B cell (primary cell): Measurements from ENCODE around the gene SLC16A12. TPM values are rescaled to one million over a fixed set of nuclear protein-coding genes. Genes with fewer than 3 reads are reported as not detected.

ENCODE experiments used
- ATAC-seq: fragments of 200-7000 bp; cut with Tn5 transposase; one replicate; pipeline ENCODE4 v1.10.0; 2021; ENCODE audit warnings: low read depth, mild to moderate bottlenecking, moderate number of reproducible peaks, moderate library complexity
- CTCF ChIA-PET: fragments of 350-600 bp; sonication (Branson Sonifier 250); formaldehyde crosslinking; loops from one replicate; lab custom pipeline; 2021; ENCODE audit warnings: antibody characterized with exemption, inconsistent platforms; lab: Charles Lee
- POLR2A ChIA-PET: fragments of 350-600 bp; sonication (Branson Sonifier 250); formaldehyde crosslinking; loops from one replicate; lab custom pipeline; 2021; ENCODE audit warnings: antibody characterized with exemption; lab: Charles Lee
- DNase-seq: peaks from one replicate; pipeline ENCODE4 v3.0.0; 2013
- H2AFZ ChIP-seq: 2 replicates; pipeline ENCODE4 v1.6.1; 2012; ENCODE audit warnings: mild to moderate bottlenecking, low read depth, low read length; ENCODE audit not compliant: insufficient read depth, poor library complexity, severe bottlenecking
- H3K27ac ChIP-seq, 2 donors: 1 replicate in 1 of 2; 2 replicates in 1 of 2; pipeline ENCODE4 v1.5.1; 2012 to 2013; ENCODE audit warnings: low read length in 2 of 2, mild to moderate bottlenecking in 2 of 2, moderate library complexity in 1 of 2
- H3K27me3 ChIP-seq, 4 experiments: fragments of 200-600 bp in 1 of 4; sonication (generic) in 1 of 4; replicated peaks in 1 of 4; 1 replicate in 2 of 4; 2 replicates in 2 of 4; pipeline versions ENCODE4 v1.6.1 to v1.7.0; 2013 to 2016; ENCODE audit warnings: low read length in 3 of 4, mild to moderate bottlenecking in 2 of 4, mixed read lengths in 1 of 4, moderate library complexity in 1 of 4; ENCODE audit not compliant: insufficient read depth in 4 of 4, control insufficient read depth in 3 of 4; ENCODE audit errors: control extremely low read depth in 1 of 4
- H3K36me3 ChIP-seq, 2 experiments: replicated peaks in 1 of 2; 1 replicate in 1 of 2; 2 replicates in 1 of 2; pipeline versions ENCODE4 v1.6.1 to v1.7.1; 2013; ENCODE audit warnings: low read length in 1 of 2; ENCODE audit not compliant: insufficient read depth in 2 of 2, control insufficient read depth in 1 of 2; ENCODE audit errors: control extremely low read depth in 1 of 2, extremely low read depth in 1 of 2
- H3K4me1 ChIP-seq, 2 donors: fragments of 200-600 bp in 1 of 2; sonication (generic) in 1 of 2; 1 replicate in 1 of 2; 2 replicates in 1 of 2; pipeline versions ENCODE4 v1.5.1 to v1.6.1; 2013 to 2017; ENCODE audit warnings: low read length in 2 of 2; ENCODE audit not compliant: control insufficient read depth in 2 of 2, insufficient read depth in 2 of 2
- H3K4me2 ChIP-seq: replicated peaks from 2 replicates; pipeline ENCODE3; 2012; ENCODE audit warnings: mild to moderate bottlenecking, low read depth, low read length; ENCODE audit not compliant: poor library complexity, severe bottlenecking
- H3K4me3 ChIP-seq, 5 experiments: fragments of 200-600 bp in 1 of 5; sonication (generic) in 1 of 5; 1 replicate in 3 of 5; 2 replicates in 2 of 5; pipeline versions ENCODE4 v1.5.1 to v1.7.0; 2011 to 2016; ENCODE audit warnings: low read length in 4 of 5, mild to moderate bottlenecking in 4 of 5, low read depth in 2 of 5, control low read depth in 1 of 5, moderate library complexity in 1 of 5; ENCODE audit not compliant: insufficient read depth in 1 of 5; ENCODE audit errors: control extremely low read depth in 1 of 5, extremely low read depth in 1 of 5
- H3K79me2 ChIP-seq: fragments of 200-600 bp; sonication (generic); one replicate; pipeline ENCODE4 v1.6.0; 2016; ENCODE audit warnings: low read length; ENCODE audit not compliant: control insufficient read depth, insufficient read depth
- H3K9ac ChIP-seq: fragments of 200-600 bp; sonication (generic); 2 replicates; pipeline ENCODE4 v1.6.1; 2017; ENCODE audit warnings: mild to moderate bottlenecking, low read length, moderate library complexity
- H3K9me3 ChIP-seq, 3 donors: one replicate each; pipeline versions ENCODE4 v1.6.1 to v1.7.1; 2013; ENCODE audit warnings: low read length in 2 of 3; ENCODE audit not compliant: control insufficient read depth in 2 of 3, insufficient read depth in 1 of 3; ENCODE audit errors: control extremely low read depth in 1 of 3
- H4K20me1 ChIP-seq: 2 replicates; pipeline ENCODE4 v1.6.0; 2012; ENCODE audit warnings: mild to moderate bottlenecking, low read length; ENCODE audit not compliant: insufficient read depth, control insufficient read depth, poor library complexity, severe bottlenecking
- H3K27ac Mint-ChIP-seq: one replicate; pipeline ENCODE4 v1.8.0; 2021; ENCODE audit warnings: mixed read lengths
- H3K27me3 Mint-ChIP-seq: one replicate; pipeline ENCODE4 v1.8.0; 2021; ENCODE audit warnings: mixed read lengths
- H3K4me1 Mint-ChIP-seq: one replicate; pipeline ENCODE4 v1.8.0; 2021; ENCODE audit warnings: mixed read lengths
- H3K4me3 Mint-ChIP-seq: one replicate; pipeline ENCODE4 v1.8.0; 2021; ENCODE audit warnings: mixed read lengths
- H3K9me3 Mint-ChIP-seq: one replicate; pipeline ENCODE4 v1.8.0; 2022; ENCODE audit warnings: mixed read lengths; ENCODE audit not compliant: insufficient read depth
- CTCF ChIP-seq: fragments of 200-600 bp; IDR thresholded peaks from one replicate; pipeline ENCODE4 v1.8.0; 2022; ENCODE audit warnings: antibody characterized with exemption, mild to moderate bottlenecking
- EZH2 ChIP-seq: IDR thresholded peaks from 2 replicates; pipeline ENCODE4 v1.6.1; 2012; ENCODE audit warnings: borderline replicate concordance, low read depth, mild to moderate bottlenecking, moderate library complexity, low read length; ENCODE audit not compliant: insufficient read depth, poor library complexity, severe bottlenecking
- WGBS: methylation state at CpG from one replicate; pipeline ENCODE4 v1.1.5; 2013; ENCODE audit warnings: missing lambda C conversion rate; ENCODE audit not compliant: insufficient coverage; 5-methylcytosine and 5-hydroxymethylcytosine counted together
- intact Hi-C: fragments of 100-400 bp; cut with micrococcal nuclease; formaldehyde crosslinking; loops from one replicate; pipeline ENCODE4 v1.10.0; 2022
- polyA plus RNA-seq: library from polyadenylated mRNA; depleted of rRNA; stranded (reverse); fragments of >200 nt; gene quantifications from 2 replicates; pipeline ENCODE4 v1.2.3, GENCODE V29; 2012
- total RNA-seq, 2 donors: library from RNA; stranded (reverse); fragments of 120-200 nt in 1 of 2; gene quantifications; 1 replicate in 1 of 2; 2 replicates in 1 of 2; pipeline versions ENCODE4 v1.2.3 to v1.2.4, GENCODE V29; 2013 to 2022

SLC16A12 gene
- total and polyA plus RNA-seq, 2 donors (not counting 1 experiment from before 2014, with no cell fraction given) = not detected

DNA sequence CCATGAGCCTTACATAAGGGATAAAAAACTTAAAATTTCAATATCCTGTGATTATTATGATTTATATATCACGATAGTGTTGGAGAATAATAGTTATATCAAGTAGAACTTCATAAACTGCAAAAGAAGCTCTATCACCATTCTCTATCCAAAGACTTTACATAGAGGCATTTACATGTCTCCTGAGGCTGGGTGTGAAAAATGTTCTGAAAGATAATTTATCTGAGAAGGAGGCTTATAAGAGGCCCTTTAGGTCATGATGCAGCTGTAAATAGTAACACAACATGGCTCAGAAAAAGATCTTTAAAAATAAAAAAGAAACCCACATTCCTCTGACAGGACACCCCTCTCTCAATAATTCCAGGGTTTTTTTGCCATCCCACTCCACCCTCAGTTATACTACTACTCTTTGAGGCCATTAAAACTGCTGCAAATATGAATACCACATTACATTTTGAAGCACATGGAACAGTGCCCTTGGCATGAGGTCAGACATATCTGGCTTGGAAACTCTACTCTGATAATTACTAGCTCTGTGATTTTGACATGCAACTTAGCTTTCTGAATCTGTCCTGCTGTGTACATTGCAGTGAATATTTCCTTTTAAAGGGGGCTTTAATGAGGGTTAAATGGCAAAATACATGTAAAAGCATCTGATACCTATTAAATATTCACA lies 55.5 kb downstream of the SLC16A12 start:
- Histone ChIP-seq H3K4me2 (no peak overlapping the region), H3K4me3 (no peak overlapping the region), H3K27me3 (no peaks in the 10 kb centered on the region), H2AFZ (no peak overlapping the region), H3K27ac (no peak overlapping the region), H3K9me3 (no peaks in the 10 kb centered on the region), H3K79me2 (no peaks in the 10 kb centered on the region), H3K4me1 (peaks cover 12 to 16% of the 10 kb centered on the region in 2 donors), H3K36me3 (no peaks in the 10 kb centered on the region), H4K20me1 (no peaks in the 10 kb centered on the region), H3K9ac (no peak overlapping the region)
- Mint-ChIP-seq H3K4me1 (peaks cover 15% of the 10 kb centered on the region), H3K9me3 (no peaks in the 10 kb centered on the region), H3K27me3 (peaks cover 6% of the 10 kb centered on the region), H3K27ac (no peak overlapping the region), H3K4me3 (no peak overlapping the region)
- POLR2A ChIA-PET = no interaction called here
- CTCF ChIA-PET = no interaction called here
- no CpG with 5 or more reads among the region's 1 CpG for WGBS
- no peak for DNase-seq
- TF ChIP-seq CTCF (no peak), EZH2 (no peak)
- intact Hi-C loops = no loop called here
- ATAC-seq = no peak

GRCh38 chr10:89478739-89479654 lies 56.4 kb downstream of the SLC16A12 start:
- Mint-ChIP-seq H3K9me3 (no peaks in the 10 kb centered on the region), H3K4me1 (peaks cover 15% of the 10 kb centered on the region), H3K27ac (peak overlapping the region; percentile 60), H3K4me3 (no peak overlapping the region), H3K27me3 (peaks cover 6% of the 10 kb centered on the region)
- H3K27me3 ChIP-seq = no peaks in the 10 kb centered on the region
- no peaks in the 10 kb centered on the region for H3K9me3 ChIP-seq
- H3K9ac ChIP-seq = no peak overlapping the region
- TF ChIP-seq EZH2 (no peak), CTCF (no peak)
- no peak overlapping the region for H3K4me3 ChIP-seq
- ATAC-seq (no peak), DNase-seq (no peak)
- POLR2A ChIA-PET = no interaction called here
- intact Hi-C loops = no loop called here
- CTCF ChIA-PET = no interaction called here
- H3K36me3 ChIP-seq = no peaks in the 10 kb centered on the region
- H3K4me1 ChIP-seq = peaks cover 12 to 16% of the 10 kb centered on the region in 2 donors
- 73% methylated on average over 1 of the region's 5 CpGs for WGBS
- H3K4me2 ChIP-seq = peak overlapping the region; percentile 37
- H4K20me1 ChIP-seq = no peaks in the 10 kb centered on the region
- no peaks in the 10 kb centered on the region for H3K79me2 ChIP-seq
- H2AFZ ChIP-seq = peak overlapping the region; percentile 8
- no peak overlapping the region for H3K27ac ChIP-seq
